GM11168 (cell line): ENCODE data around the gene RAB24.

Experiments
- in situ Hi-C: fragments of 300-500 bp; cut with MboI; formaldehyde crosslinking; loops from one replicate; pipeline ENCODE4 v1.12.0; 2022; ENCODE audit warnings: low sequenced_read_pairs; ENCODE audit not compliant: unreplicated experiment

Gene RAB24

GRCh38 chr5:177333420-177334154 lies 30.1 kb upstream of the RAB24 start:
- in situ Hi-C loops: no loop called here

- in situ Hi-C loops: no loop called here
These were observed 29.4 kb upstream of the RAB24 start for GRCh38 chr5:177332896-177333260.

GRCh38 chr5:177332031-177332895 lies 28.7 kb upstream of the RAB24 start:
- in situ Hi-C loops: no loop called here

- in situ Hi-C loops: no loop called here
These were observed 27.7 kb upstream of the RAB24 start for GRCh38 chr5:177330991-177331842.

- in situ Hi-C loops: no loop called here
These were observed 26.4 kb upstream of the RAB24 start for GRCh38 chr5:177329883-177330282.

- in situ Hi-C loops: no loop called here
These were observed 25.2 kb upstream of the RAB24 start for GRCh38 chr5:177328545-177329231.

GRCh38 chr5:177327539-177328522 lies 24.3 kb upstream of the RAB24 start:
- in situ Hi-C loops: no loop called here

GRCh38 chr5:177325868-177326381 lies 22.4 kb upstream of the RAB24 start:
- in situ Hi-C loops: no loop called here

- in situ Hi-C loops: no loop called here
These were observed 17.4 kb upstream of the RAB24 start for GRCh38 chr5:177320879-177321278.

- in situ Hi-C loops: loop anchor here (5.0 to 10.0 kb wide), 2 partner anchors 45 to 62 kb away; partner anchors contain the start of gene SLC34A1
These were observed 16.5 kb upstream of the RAB24 start for GRCh38 chr5:177319913-177320588.

GRCh38 chr5:177317959-177318377 lies 14.4 kb upstream of the RAB24 start:
- in situ Hi-C loops: loop anchor here (5.0 to 10.0 kb wide), 2 partner anchors 47 to 64 kb away; partner anchors contain the start of gene SLC34A1

GRCh38 chr5:177316005-177316404 lies 12.5 kb upstream of the RAB24 start:
- in situ Hi-C loops: loop anchor here (5.0 to 10.0 kb wide), 2 partner anchors 49 to 66 kb away; partner anchors contain the start of gene SLC34A1

- in situ Hi-C loops: loop anchor here (5.0 to 10.0 kb wide), 2 partner anchors 49 to 67 kb away; partner anchors contain the start of gene SLC34A1
These were observed 11.9 kb upstream of the RAB24 start for GRCh38 chr5:177315411-177315810.

- in situ Hi-C loops: loop anchor here (5.0 to 10.0 kb wide), 2 partner anchors 50 to 68 kb away; partner anchors contain the start of gene SLC34A1
These were observed 11.1 kb upstream of the RAB24 start for GRCh38 chr5:177314376-177315342.

GRCh38 chr5:177313561-177314259 lies 10.2 kb upstream of the RAB24 start:
- in situ Hi-C loops: loop anchor here (10.0 kb wide), 1 partner anchor 51 kb away; no protein-coding TSS in a partner anchor
